Measurements from ENCODE around the gene ARL8A. TPM values are rescaled to one million over a fixed set of nuclear protein-coding genes. Genes with fewer than 3 reads are reported as not detected.
"Not testable (repeated sequence)": the region's sequence is repeated elsewhere in the genome, so short reads cannot be mapped to it uniquely, and the experiment has no call there.

ARL8A gene
- polyA plus RNA-seq, 2 of the 4 experiments (the other 2 are of a cell fraction), result 23.4 to 49.8 TPM

- WGBS (ENCODE audit: missing lambda C conversion rate), result 44% methylated on average over 17 of the region's 17 CpGs
- DNase-seq (ENCODE audit: low read depth in 1 of 2, low spot score in 1 of 2) (peak in 1 of 2 experiments; percentile 33), FAIRE-seq (no peak), ATAC-seq (peak; percentile 23 to 56; a peak in 4 of 6 replicates)
- Histone ChIP-seq H3K4me3 (peak overlapping the region; percentile 94), H3K27ac (peak overlapping the region; percentile 95 to 98), H3K4me2 (peak overlapping the region; percentile 87), H3K9me3 (no peaks in the 10 kb centered on the region), H3K4me1 (peaks cover 13% of the 10 kb centered on the region; the same call in 2 of the 3 replicates)
- TF ChIP-seq POLR2A (IDR thresholded peaks at IDR 0.05; ENCODE audit: low read length) (0 out of 2 replicates have a peak, but pooled peaks have one; percentile 15), FOSL2 (IDR thresholded peaks at IDR 0.05) (no peak), FOSL2 (CRISPR knock-in tag; IDR thresholded peaks at IDR 0.05) (no peak), MAZ (IDR thresholded peaks at IDR 0.05; ENCODE audit: borderline replicate concordance, low read depth, low read length) (no peak), RAD21 (conservative IDR thresholded peaks at IDR 0.05 in 1 of 2, IDR thresholded peaks at IDR 0.05 in 1 of 2) (no peak), RFX5 (IDR thresholded peaks at IDR 0.05) (no peak), HES2 (IDR thresholded peaks at IDR 0.05) (no peak), GATA3 (IDR thresholded peaks at IDR 0.05; ENCODE audit: borderline replicate concordance) (no peak), BCL3 (IDR thresholded peaks at IDR 0.05) (no peak)
- POLR2A ChIA-PET, result interaction anchor here (1.2 kb wide), 1 partner anchor 133 kb away, joined by 5 read pairs; the partner anchor contains the start of gene ELF3
- CTCF ChIA-PET, result interaction anchor here (1.0 to 6.2 kb wide), 8 partner anchors 8 to 248 kb away, joined by 3 to 42 read pairs (median 6); no protein-coding TSS in a partner anchor
These were observed 1.3 kb downstream of the ARL8A start for GRCh38 chr1:202143011-202143767.

- H3K27ac ChIP-seq; H3K4me3 ChIP-seq; H3K4me2 ChIP-seq; DNase-seq (ENCODE audit: low read depth in 1 of 2, low spot score in 1 of 2); H3K9me3 ChIP-seq; FAIRE-seq; ATAC-seq; POLR2A ChIA-PET: not testable (repeated sequence)
- CTCF ChIA-PET, result interaction anchor here (0.8 to 31.9 kb wide), 3 partner anchors 139 to 246 kb away, joined by 3 to 1624 read pairs (median 5); partner anchors contain the start of genes ELF3 and RNPEP
- 92% methylated on average over 3 of the region's 3 CpGs for WGBS (ENCODE audit: missing lambda C conversion rate)
- H3K4me1 ChIP-seq, result peaks cover 13% of the 10 kb centered on the region; the same call in 2 of the 3 replicates
These were observed 3.1 kb downstream of the ARL8A start for GRCh38 chr1:202141468-202141867.

GRCh38 chr1:202140833-202141232 lies 3.7 kb downstream of the ARL8A start:
- 90% methylated on average over 4 of the region's 4 CpGs for whole genome bisulfite sequencing (ENCODE audit: missing lambda C conversion rate)
- DNase-seq (ENCODE audit: low read depth in 1 of 2, low spot score in 1 of 2), result no peak
- no peaks in the 10 kb centered on the region for H3K9me3 ChIP-seq
- no peak overlapping the region for H3K4me3 ChIP-seq
- H3K4me1 ChIP-seq, result peaks cover 13% of the 10 kb centered on the region; the same call in 2 of the 3 replicates
- no peak for FAIRE-seq
- ATAC-seq, result no peak
- ChIA-PET POLR2A (no interaction called here), CTCF (interaction anchor here (1.0 to 31.9 kb wide), 2 partner anchors 9 to 138 kb away, joined by 3 to 1624 read pairs; partner anchors contain the start of genes ELF3 and RNPEP)
- H3K27ac ChIP-seq, result no peak overlapping the region
- no peak overlapping the region for H3K4me2 ChIP-seq
- TF ChIP-seq HES2 (IDR thresholded peaks at IDR 0.05), result no peak
- TF ChIP-seq USF2 (IDR thresholded peaks at IDR 0.05), result no peak

- Histone ChIP-seq H3K27ac (peak overlapping the region in 1 of 2 experiments; percentile 48; a peak in 2 of 6 replicates), H3K4me1 (0 out of 3 replicates have a peak, but pooled peaks cover 2% of the 10 kb centered on the region), H3K9me3 (no peaks in the 10 kb centered on the region), H3K4me3 (no peak overlapping the region), H3K4me2 (no peak overlapping the region)
- ChIA-PET CTCF (interaction anchor here (0.7 to 31.9 kb wide), 33 partner anchors 10 to 686 kb away, joined by 3 to 1624 read pairs (median 4); partner anchors contain the start of genes ARL8A, ELF3, GPR37L1 and PTPN7), POLR2A (interaction anchor here (0.6 to 3.0 kb wide), 2 partner anchors 125 to 1170 kb away, joined by 6 to 7 read pairs; partner anchors contain the start of gene ELF3)
- FAIRE-seq (no peak), DNase-seq (ENCODE audit: low read depth in 1 of 2, low spot score in 1 of 2) (peak; percentile 73 to 93), ATAC-seq (peak; percentile 87 to 92)
- WGBS (ENCODE audit: missing lambda C conversion rate), result 24% methylated on average over 15 of the region's 15 CpGs
- no peak for TF ChIP-seq ZFP36 (IDR thresholded peaks at IDR 0.05; ENCODE audit: borderline replicate concordance, partially characterized antibody)
- no peak for TF ChIP-seq MAX (IDR thresholded peaks at IDR 0.05)
- no peak for TF ChIP-seq JUNB (IDR thresholded peaks at IDR 0.05)
- TF ChIP-seq CBX2 (IDR thresholded peaks at IDR 0.05; ENCODE audit: borderline replicate concordance, low read depth), result no peak
- no peak for TF ChIP-seq BHLHE40 (IDR thresholded peaks at IDR 0.05; ENCODE audit: low read depth, low read length)
- TF ChIP-seq NR3C1 (IDR thresholded peaks at IDR 0.05), result no peak
- no peak for TF ChIP-seq BCL3 (IDR thresholded peaks at IDR 0.05)
- TF ChIP-seq REST (IDR thresholded peaks at IDR 0.05), result no peak
- peak; percentile 73 for TF ChIP-seq SMC3 (IDR thresholded peaks at IDR 0.05)
These were observed 9.3 kb downstream of the ARL8A start for GRCh38 chr1:202135221-202135721.

Data from A549 (cell line).